Activated CD4-positive, alpha-beta T cell treated with anti-CD3 and anti-CD28 coated beads for 36 hours (primary cell): ENCODE measurements around the gene STON1. TPM values are rescaled to one million over a fixed set of nuclear protein-coding genes. Genes with fewer than 3 reads are reported as not detected.
"Not testable (repeated sequence)": the region's sequence is repeated elsewhere in the genome, so short reads cannot be mapped to it uniquely, and the experiment has no call there.

Experiments used
- ATAC-seq: fragments of 200-7000 bp; cut with Tn5 transposase; one replicate; pipeline ENCODE4 v1.10.0; 2021; ENCODE audit warnings: mild to moderate bottlenecking, moderate library complexity
- CTCF ChIA-PET: fragments of 350-600 bp; sonication (Branson Sonifier 250); formaldehyde crosslinking; loops from one replicate; lab custom pipeline; 2021; ENCODE audit warnings: antibody characterized with exemption; lab: Charles Lee
- POLR2A ChIA-PET: fragments of 350-600 bp; sonication (Branson Sonifier 250); formaldehyde crosslinking; loops from one replicate; lab custom pipeline; 2021; ENCODE audit warnings: antibody characterized with exemption, inconsistent platforms; lab: Charles Lee
- DNase-seq: peaks from one replicate; pipeline ENCODE4 v3.0.0-alpha.2; 2020
- H3K27ac Mint-ChIP-seq: one replicate; pipeline ENCODE4 v1.8.0; 2021; ENCODE audit warnings: mixed read lengths
- H3K27me3 Mint-ChIP-seq: one replicate; pipeline ENCODE4 v1.8.0; 2021; ENCODE audit warnings: mixed read lengths
- H3K36me3 Mint-ChIP-seq: one replicate; pipeline ENCODE4 v1.8.0; 2021; ENCODE audit warnings: low read depth, mixed read lengths
- H3K4me1 Mint-ChIP-seq: one replicate; pipeline ENCODE4 v1.8.0; 2021; ENCODE audit warnings: mixed read lengths
- H3K4me3 Mint-ChIP-seq: one replicate; pipeline ENCODE4 v1.8.0; 2021; ENCODE audit warnings: mild to moderate bottlenecking, moderate library complexity, mixed read lengths
- H3K9me3 Mint-ChIP-seq: one replicate; pipeline ENCODE4 v1.8.0; 2021; ENCODE audit warnings: low read depth, mixed read lengths
- intact Hi-C, 2 experiments: fragments of 100-400 bp; cut with DNase I in 1 of 2; cut with micrococcal nuclease in 1 of 2; formaldehyde crosslinking; loops; one replicate each; pipeline versions ENCODE4 v1.14.2 to v1.15.1; 2022 to 2024; cut with DNase I, micrococcal nuclease
- total RNA-seq, 2 experiments: library from RNA; stranded (reverse); gene quantifications; one replicate each; pipeline ENCODE4 v1.2.3, GENCODE V29; 2021

The STON1 gene
- total RNA-seq, 2 experiments from 2014 or later = 0.97 to 1.3 TPM

DNA sequence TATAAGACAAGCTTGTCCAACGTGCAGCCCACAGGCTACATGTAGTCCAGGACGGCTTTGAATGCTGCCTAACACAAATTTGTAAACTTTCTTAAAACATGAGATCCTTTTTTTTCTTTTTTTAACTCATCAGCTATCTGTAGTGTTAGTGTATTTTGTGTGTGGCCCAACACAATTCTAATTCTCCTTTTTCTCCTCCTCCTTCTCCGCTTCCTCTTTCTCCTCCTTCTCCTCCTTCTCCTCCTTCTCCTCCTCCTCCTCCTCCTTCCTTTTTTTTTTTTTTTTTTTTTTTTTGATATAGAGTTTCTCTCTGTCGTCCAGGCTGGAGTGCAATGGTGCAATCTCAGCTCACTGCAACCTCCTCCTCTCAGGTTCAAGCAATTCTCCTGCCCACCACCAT lies 48.4 kb downstream of the STON1 start:
- no peak for ATAC-seq
- CTCF ChIA-PET = interaction anchor here (1.0 to 1.1 kb wide), 2 partner anchors 12 to 429 kb away, joined by 3 to 4 read pairs; no protein-coding TSS in a partner anchor
- intact Hi-C loops = no loop called here

DNA sequence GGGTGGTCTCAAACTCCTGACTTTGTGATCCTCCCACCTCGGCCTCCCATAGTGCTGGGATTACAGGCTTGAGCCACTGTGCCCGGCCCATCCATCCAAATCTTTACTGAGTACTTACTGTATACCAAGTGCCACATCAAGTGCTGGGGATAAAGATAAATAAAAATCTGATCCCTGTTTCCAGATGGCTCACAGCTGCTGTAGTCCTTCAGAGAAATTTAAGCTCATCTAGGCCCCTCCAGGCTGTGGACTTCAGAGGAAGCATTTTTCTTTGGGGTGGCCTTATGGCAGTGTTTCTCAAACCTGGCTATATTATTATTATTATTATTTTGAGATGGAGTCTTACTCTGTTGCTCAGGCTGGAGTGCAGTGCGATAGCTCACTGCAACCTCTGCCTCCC lies 54.0 kb downstream of the STON1 start:
- H3K4me3 Mint-ChIP-seq = no peak overlapping the region

More for the DNA sequence above, 48.4 kb downstream of the STON1 start:
- no peaks in the 10 kb centered on the region for H3K36me3 Mint-ChIP-seq
- H3K27me3 Mint-ChIP-seq = no peaks in the 10 kb centered on the region
- POLR2A ChIA-PET = interaction anchor here (0.6 kb wide), 2 partner anchors 113 to 583 kb away, joined by 3 read pairs; no protein-coding TSS in a partner anchor
- H3K4me3 Mint-ChIP-seq = no peak overlapping the region
- H3K4me1 Mint-ChIP-seq = peaks cover 6% of the 10 kb centered on the region
- no peaks in the 10 kb centered on the region for H3K9me3 Mint-ChIP-seq
- H3K27ac Mint-ChIP-seq = no peak overlapping the region
- DNase-seq = no peak

DNA sequence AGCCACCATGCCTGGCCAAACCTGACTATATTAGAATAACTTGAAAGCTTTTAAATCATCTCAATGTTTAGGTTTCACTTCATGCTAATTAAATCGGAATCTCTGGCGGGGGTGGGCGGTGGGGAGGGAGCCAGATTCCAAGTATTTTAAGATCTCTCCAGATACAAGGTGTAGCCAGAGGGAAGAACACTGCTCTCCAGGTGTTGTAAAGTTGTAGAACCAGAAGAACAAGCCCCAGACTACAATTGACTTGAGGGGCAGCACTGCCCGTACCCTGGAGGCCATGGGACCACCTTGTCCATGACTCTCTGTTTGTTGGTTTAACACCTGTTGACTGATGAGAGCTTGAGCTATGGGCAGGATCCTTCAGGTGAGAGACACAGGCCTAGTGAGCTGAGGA lies 54.6 kb downstream of the STON1 start:
- Mint-ChIP-seq H3K27ac (no peak overlapping the region), H3K36me3 (no peaks in the 10 kb centered on the region), H3K4me1 (no peaks in the 10 kb centered on the region), H3K9me3 (no peaks in the 10 kb centered on the region), H3K4me3 (no peak overlapping the region), H3K27me3 (peaks cover 2% of the 10 kb centered on the region)
- DNase-seq (no peak), ATAC-seq (no peak)
- intact Hi-C loops = no loop called here
- POLR2A ChIA-PET = no interaction called here
- CTCF ChIA-PET = no interaction called here

More for the DNA sequence above, 54.0 kb downstream of the STON1 start:
- no peak overlapping the region for H3K27ac Mint-ChIP-seq
- ChIA-PET POLR2A (no interaction called here), CTCF (no interaction called here)
- no peaks in the 10 kb centered on the region for H3K4me1 Mint-ChIP-seq
- H3K9me3 Mint-ChIP-seq = no peaks in the 10 kb centered on the region
- peaks cover 2% of the 10 kb centered on the region for H3K27me3 Mint-ChIP-seq
- DNase-seq (no peak), ATAC-seq (no peak)
- intact Hi-C loops = no loop called here
- no peaks in the 10 kb centered on the region for H3K36me3 Mint-ChIP-seq

DNA sequence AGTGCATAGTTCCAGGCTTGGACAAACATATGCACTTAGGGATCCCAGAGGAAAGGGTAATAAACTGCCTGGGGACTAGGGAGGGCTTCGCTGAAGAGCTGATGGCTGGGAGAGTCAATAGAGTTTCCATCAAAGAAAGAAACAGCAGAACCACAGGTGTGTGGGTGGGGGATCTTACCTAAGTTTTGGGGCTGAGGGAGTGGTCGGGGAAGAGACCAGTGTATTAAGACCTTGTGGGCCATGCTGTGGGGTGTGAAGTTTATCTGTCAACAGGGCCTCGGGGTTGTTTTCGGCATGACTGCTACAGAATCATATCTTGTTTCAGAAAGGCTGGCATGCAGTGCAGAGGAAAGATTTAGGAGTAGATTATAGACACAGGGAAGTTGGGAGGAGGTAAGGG lies 56.5 kb downstream of the STON1 start:
- intact Hi-C loops = no loop called here
- ChIA-PET CTCF (no interaction called here), POLR2A (no interaction called here)
- ATAC-seq (no peak), DNase-seq (peak; percentile 16)
- no peak overlapping the region for H3K27ac Mint-ChIP-seq
- no peaks in the 10 kb centered on the region for H3K36me3 Mint-ChIP-seq
- H3K4me1 Mint-ChIP-seq = no peaks in the 10 kb centered on the region
- H3K4me3 Mint-ChIP-seq = no peak overlapping the region
- H3K9me3 Mint-ChIP-seq = no peaks in the 10 kb centered on the region
- peaks cover 2% of the 10 kb centered on the region for H3K27me3 Mint-ChIP-seq

DNA sequence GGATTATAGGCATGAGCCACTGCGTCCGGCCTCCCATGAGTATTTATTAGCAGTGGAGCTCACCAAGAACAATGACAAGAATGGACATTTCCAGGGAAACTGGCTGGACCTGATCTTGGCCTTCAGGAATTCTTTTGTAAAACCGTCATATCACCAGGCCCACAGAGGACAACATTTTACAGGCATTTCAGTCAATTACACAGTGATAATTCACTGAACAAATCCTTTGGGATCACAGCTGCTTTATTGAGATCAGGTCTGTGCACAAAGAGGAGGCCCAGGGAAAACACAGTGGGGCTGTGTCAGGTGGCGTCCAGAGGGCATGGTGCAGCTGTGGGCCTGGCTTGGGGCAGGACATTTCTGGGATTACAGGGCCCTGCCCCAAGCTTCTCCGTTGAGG lies 57.6 kb downstream of the STON1 start:
- peaks cover 2% of the 10 kb centered on the region for H3K27me3 Mint-ChIP-seq
- intact Hi-C loops = no loop called here

DNA sequence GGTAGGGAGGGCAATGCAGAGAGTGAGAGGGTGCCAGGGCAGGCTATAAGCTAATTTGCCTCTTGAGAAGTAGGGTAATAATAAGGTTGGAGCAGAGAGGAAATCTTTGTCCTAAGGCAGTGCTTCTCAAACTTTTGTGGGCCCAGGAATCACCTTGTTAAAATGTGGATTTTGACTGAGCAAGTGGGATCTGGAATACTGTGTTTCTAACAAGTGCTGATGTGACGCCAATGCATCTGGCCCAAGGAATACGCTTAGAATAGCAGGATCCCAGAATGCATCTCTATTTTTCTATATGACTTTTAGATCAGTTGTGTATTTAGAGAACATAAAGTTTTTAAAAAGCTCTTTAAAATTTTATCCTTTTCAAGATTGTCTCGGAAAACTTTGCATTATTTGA lies 58.0 kb downstream of the STON1 start:
- peaks cover 2% of the 10 kb centered on the region for H3K27me3 Mint-ChIP-seq
- no peaks in the 10 kb centered on the region for H3K36me3 Mint-ChIP-seq
- H3K27ac Mint-ChIP-seq = no peak overlapping the region
- H3K4me3 Mint-ChIP-seq = no peak overlapping the region
- intact Hi-C loops = no loop called here
- no peaks in the 10 kb centered on the region for H3K9me3 Mint-ChIP-seq
- no peaks in the 10 kb centered on the region for H3K4me1 Mint-ChIP-seq
- DNase-seq (no peak), ATAC-seq (no peak)
- ChIA-PET CTCF (no interaction called here), POLR2A (no interaction called here)

More for the DNA sequence above, 57.6 kb downstream of the STON1 start:
- ChIA-PET POLR2A (no interaction called here), CTCF (no interaction called here)
- H3K36me3 Mint-ChIP-seq = no peaks in the 10 kb centered on the region
- no peak overlapping the region for H3K27ac Mint-ChIP-seq
- H3K9me3 Mint-ChIP-seq = no peaks in the 10 kb centered on the region
- ATAC-seq (no peak), DNase-seq (no peak)
- no peaks in the 10 kb centered on the region for H3K4me1 Mint-ChIP-seq
- H3K4me3 Mint-ChIP-seq = no peak overlapping the region

DNA sequence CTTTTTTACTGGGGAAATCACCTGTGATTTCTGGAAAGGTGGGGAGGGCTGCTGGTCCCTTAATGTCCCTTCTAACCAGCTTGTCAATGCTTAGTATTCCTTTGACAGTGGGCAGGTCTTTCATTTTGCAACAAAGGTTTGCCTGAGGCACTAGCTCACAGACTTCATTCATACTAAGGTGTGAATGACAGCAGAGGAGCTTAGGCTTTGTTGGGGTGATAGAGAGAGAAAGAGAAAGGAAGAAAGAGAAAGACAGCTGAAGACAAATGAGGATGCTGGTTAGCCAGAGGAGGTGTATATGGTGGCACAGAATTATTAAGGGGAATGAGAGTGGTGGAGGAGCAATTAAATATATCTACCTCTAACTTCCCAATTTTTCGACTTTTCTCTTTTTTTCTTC lies 58.8 kb downstream of the STON1 start:
- ChIA-PET CTCF (interaction anchor here (0.8 to 1.4 kb wide), 2 partner anchors 25 to 139 kb away, joined by 3 to 5 read pairs; no protein-coding TSS in a partner anchor), POLR2A (no interaction called here)
- Mint-ChIP-seq H3K4me3 (no peak overlapping the region), H3K36me3 (no peaks in the 10 kb centered on the region), H3K27me3 (peaks cover 2% of the 10 kb centered on the region), H3K9me3 (no peaks in the 10 kb centered on the region), H3K27ac (no peak overlapping the region), H3K4me1 (no peaks in the 10 kb centered on the region)
- ATAC-seq (peak; percentile 26), DNase-seq (no peak)
- intact Hi-C loops = no loop called here

DNA sequence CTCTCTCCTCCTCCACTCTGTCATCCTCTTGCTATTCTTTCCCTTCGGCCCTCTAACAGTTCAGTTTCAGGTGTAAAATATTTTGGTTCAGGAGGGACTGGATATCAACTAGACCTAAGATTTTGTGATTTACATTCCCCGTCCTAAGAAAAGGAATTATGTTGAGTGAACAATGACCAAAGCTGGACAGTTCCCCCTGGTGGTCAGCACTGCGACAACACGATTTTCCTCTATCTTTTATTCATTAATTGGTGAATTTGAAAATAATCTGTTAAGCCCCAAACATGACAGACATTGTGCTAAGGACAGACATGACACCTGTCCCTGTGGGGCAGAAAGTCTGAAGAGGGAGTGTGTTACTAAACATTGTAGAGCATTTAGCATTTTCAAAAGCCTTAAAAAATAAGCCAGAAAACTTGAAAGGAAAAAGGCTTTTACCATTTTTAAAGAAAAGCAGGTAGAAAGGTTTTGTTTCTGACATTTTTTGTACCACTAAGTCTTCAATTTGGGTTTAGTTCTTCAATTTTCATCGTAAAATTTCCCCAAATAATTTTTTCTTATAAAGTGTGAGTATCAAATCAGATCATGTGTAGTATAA lies 59.3 kb downstream of the STON1 start:
- Mint-ChIP-seq H3K9me3 (no peaks in the 10 kb centered on the region), H3K27me3 (peaks cover 2% of the 10 kb centered on the region), H3K4me3 (no peak overlapping the region), H3K27ac (no peak overlapping the region), H3K4me1 (no peaks in the 10 kb centered on the region), H3K36me3 (no peaks in the 10 kb centered on the region)
- DNase-seq = peak; percentile 16
- POLR2A ChIA-PET = no interaction called here
- ATAC-seq = no peak
- intact Hi-C loops = no loop called here
- CTCF ChIA-PET = interaction anchor here (0.8 to 1.4 kb wide), 2 partner anchors 24 to 140 kb away, joined by 3 to 5 read pairs; no protein-coding TSS in a partner anchor

DNA sequence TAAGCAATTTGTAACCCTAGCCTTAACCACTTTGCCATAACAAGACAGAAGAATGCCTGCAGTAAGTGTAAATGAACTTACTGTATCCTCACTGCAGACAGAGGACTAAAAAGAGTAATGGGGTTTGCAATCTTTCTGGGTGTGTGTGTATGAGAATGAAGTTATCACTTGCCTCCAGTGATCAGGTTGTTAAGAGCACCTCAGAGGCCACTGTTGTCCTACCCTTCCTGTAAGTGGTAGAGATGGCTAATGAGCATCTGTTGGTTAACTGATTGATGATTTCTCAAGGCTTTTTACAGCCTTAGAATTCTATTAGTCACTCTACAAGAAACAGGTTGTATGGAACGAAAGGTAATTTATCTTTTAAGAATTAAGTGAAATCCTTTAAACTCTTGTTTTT lies 60.1 kb downstream of the STON1 start:
- H3K9me3 Mint-ChIP-seq = no peaks in the 10 kb centered on the region
- no peak overlapping the region for H3K27ac Mint-ChIP-seq
- no peak overlapping the region for H3K4me3 Mint-ChIP-seq
- POLR2A ChIA-PET = no interaction called here
- H3K27me3 Mint-ChIP-seq = peaks cover 2% of the 10 kb centered on the region
- CTCF ChIA-PET = interaction anchor here (1.0 kb wide), 1 partner anchor 12 kb away, joined by 3 read pairs; no protein-coding TSS in a partner anchor
- ATAC-seq (no peak), DNase-seq (no peak)
- intact Hi-C loops = no loop called here
- no peaks in the 10 kb centered on the region for H3K4me1 Mint-ChIP-seq
- H3K36me3 Mint-ChIP-seq = no peaks in the 10 kb centered on the region

DNA sequence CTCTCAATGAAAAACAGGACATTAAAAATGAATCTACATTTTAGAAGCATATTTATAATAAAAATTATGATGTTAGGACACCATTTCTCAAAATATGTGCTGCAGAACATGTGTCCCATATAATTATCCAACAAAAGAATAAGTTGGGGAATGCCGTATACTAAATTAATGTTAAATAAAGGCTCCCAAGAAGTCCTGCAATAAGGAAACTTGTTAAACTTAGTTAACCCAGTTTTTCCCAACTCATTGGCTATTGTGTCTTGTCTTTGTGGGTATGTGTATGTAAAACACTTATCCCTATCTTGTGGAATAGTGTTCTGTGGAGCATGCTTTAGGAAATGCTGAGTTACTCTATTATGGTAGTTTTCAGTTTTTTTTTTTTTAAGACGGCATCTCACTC lies 62.1 kb downstream of the STON1 start:
- H3K4me1 Mint-ChIP-seq = no peaks in the 10 kb centered on the region
- ChIA-PET CTCF (interaction anchor here (0.8 to 1.2 kb wide), 4 partner anchors 8 to 45 kb away, joined by 3 to 4 read pairs (median 3); no protein-coding TSS in a partner anchor), POLR2A (no interaction called here)
- intact Hi-C loops = no loop called here
- H3K36me3 Mint-ChIP-seq = no peaks in the 10 kb centered on the region
- H3K4me3 Mint-ChIP-seq = no peak overlapping the region
- no peaks in the 10 kb centered on the region for H3K27me3 Mint-ChIP-seq
- H3K9me3 Mint-ChIP-seq = no peaks in the 10 kb centered on the region
- ATAC-seq = no peak
- H3K27ac Mint-ChIP-seq = no peak overlapping the region
- DNase-seq = no peak

DNA sequence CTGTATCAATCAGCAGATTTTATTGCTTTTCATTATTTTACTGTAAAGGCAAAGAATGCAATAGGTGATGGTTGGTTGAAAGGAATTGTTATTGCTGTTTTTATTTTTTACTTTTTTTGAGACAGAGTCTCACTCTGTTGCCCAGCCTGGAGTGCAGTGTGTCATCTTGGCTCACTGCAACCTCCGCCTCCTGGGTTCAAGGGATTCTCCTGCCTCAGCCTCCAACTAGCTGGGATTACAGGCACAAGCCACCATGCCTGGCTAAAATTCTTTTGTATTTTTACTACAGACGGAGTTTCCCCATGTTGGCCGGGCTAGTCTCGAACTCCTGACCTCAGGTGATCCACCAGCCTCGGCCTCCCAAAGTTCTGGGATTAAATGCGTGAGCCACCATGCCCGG lies 66.8 kb downstream of the STON1 start:
- H3K4me1 Mint-ChIP-seq, ATAC-seq, POLR2A ChIA-PET, H3K36me3 Mint-ChIP-seq, H3K9me3 Mint-ChIP-seq, H3K27ac Mint-ChIP-seq, H3K4me3 Mint-ChIP-seq, intact Hi-C loops, H3K27me3 Mint-ChIP-seq, DNase-seq, CTCF ChIA-PET: not testable (repeated sequence)

DNA sequence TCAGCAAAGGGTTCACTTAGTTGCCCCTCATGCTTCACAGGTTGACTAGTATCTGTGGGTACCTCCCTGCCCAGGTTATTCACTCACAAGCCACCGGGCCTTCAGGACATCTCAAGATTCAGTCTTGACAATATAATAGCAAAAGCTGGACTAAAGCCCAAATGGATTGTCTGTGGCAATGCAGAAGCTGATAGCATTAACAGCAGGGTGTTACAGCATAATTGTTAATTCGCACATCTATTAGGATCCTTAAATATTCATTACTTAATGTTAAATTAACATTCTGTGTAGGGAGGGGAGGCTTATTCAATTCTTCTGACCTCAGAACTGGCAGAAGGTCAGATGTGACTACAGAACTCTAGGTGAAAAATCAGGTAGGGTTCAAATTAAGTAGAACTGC lies 67.5 kb downstream of the STON1 start:
- no peak for ATAC-seq
- H3K4me1 Mint-ChIP-seq = no peaks in the 10 kb centered on the region
- H3K4me3 Mint-ChIP-seq = no peak overlapping the region
- no peaks in the 10 kb centered on the region for H3K27me3 Mint-ChIP-seq
- intact Hi-C loops = no loop called here
- H3K36me3 Mint-ChIP-seq = no peaks in the 10 kb centered on the region
- no peak for DNase-seq
- no peak overlapping the region for H3K27ac Mint-ChIP-seq
- POLR2A ChIA-PET = no interaction called here
- H3K9me3 Mint-ChIP-seq = no peaks in the 10 kb centered on the region
- CTCF ChIA-PET = no interaction called here
